ENCODE data around the gene NUMA1.

The NUMA1 gene

GRCh38 chr11:71963468-71963867 lies 116.9 kb downstream of the NUMA1 start:
- no peak for TF ChIP-seq CTCF (conservative IDR thresholded peaks at IDR 0.05; ENCODE audit: low read depth, low read length)
- DNase-seq (ENCODE audit: low read depth), result no peak
- no peak overlapping the region for H3K4me3 ChIP-seq (ENCODE audit: low read length)

GRCh38 chr11:71962428-71963038 lies 117.8 kb downstream of the NUMA1 start:
- DNase-seq (ENCODE audit: low read depth), result no peak
- no peak overlapping the region for H3K4me3 ChIP-seq (ENCODE audit: low read length)
- TF ChIP-seq CTCF (conservative IDR thresholded peaks at IDR 0.05; ENCODE audit: low read depth, low read length), result no peak

GRCh38 chr11:71955898-71956456 lies 124.4 kb downstream of the NUMA1 start:
- H3K4me3 ChIP-seq (ENCODE audit: low read length), result no peak overlapping the region
- no peak for DNase-seq (ENCODE audit: low read depth)
- no peak for TF ChIP-seq CTCF (conservative IDR thresholded peaks at IDR 0.05; ENCODE audit: low read depth, low read length)
